Adrenal gland (tissue), 19 donors: Measurements from ENCODE around the gene NSUN6. TPM values are rescaled to one million over a fixed set of nuclear protein-coding genes. Genes with fewer than 3 reads are reported as not detected.

Experiments
- DNase-seq, 7 donors: peaks; one replicate each; pipeline ENCODE4 v3.0.0-alpha.2; 2019 to 2020
- H3K27ac ChIP-seq, 5 donors: fragments of 200-600 bp; sonication (generic) in 4 of 5; 1 replicate in 3 of 5; 2 replicates in 2 of 5; pipeline versions ENCODE4 v1.5.1 to v1.8.0; 2016 to 2020; ENCODE audit warnings: mild to moderate bottlenecking in 1 of 5
- H3K27me3 ChIP-seq: fragments of 200-600 bp; 2 replicates; pipeline ENCODE4 v1.8.0; 2021
- H3K36me3 ChIP-seq, 2 donors: fragments of 200-600 bp; replicated peaks in 1 of 2; 1 replicate in 1 of 2; 2 replicates in 1 of 2; pipeline versions ENCODE4 v1.5.1 to v1.8.0; 2018 to 2022
- H3K4me1 ChIP-seq, 2 donors: fragments of 200-600 bp; replicated peaks in 1 of 2; 1 replicate in 1 of 2; 2 replicates in 1 of 2; pipeline versions ENCODE4 v1.5.1 to v1.8.0; 2018 to 2021
- H3K4me3 ChIP-seq, 4 donors: fragments of 200-600 bp; sonication (generic) in 3 of 4; one replicate each; pipeline ENCODE4 v1.5.1; 2016 to 2018
- H3K9me3 ChIP-seq, 3 donors: fragments of 200-600 bp; sonication (generic) in 1 of 3; replicated peaks in 1 of 3; 1 replicate in 2 of 3; 2 replicates in 1 of 3; pipeline versions ENCODE4 v1.5.1 to v1.8.0; 2016 to 2021
- POLR2A ChIP-seq, 2 donors: fragments of 450-650 bp; IDR thresholded peaks; one replicate each; pipeline ENCODE4 v1.6.1; 2017; ENCODE audit warnings: antibody characterized with exemption in 2 of 2, mild to moderate bottlenecking in 2 of 2, moderate library complexity in 1 of 2
- WGBS, 4 donors: extraction: QIAGEN DNeasy Blood & Tissue Kit in 2 of 4; methylation state at CpG; one replicate each; pipeline versions ENCODE4 v1.1.5 to v1.1.7; 2013 to 2017; 5-methylcytosine and 5-hydroxymethylcytosine counted together
- intact Hi-C, 2 donors: fragments of 100-400 bp; cut with DNase I; formaldehyde crosslinking; loops; one replicate each; pipeline versions ENCODE4 v1.14.1 to v1.15.0; 2022 to 2023
- long read RNA-seq, 10 donors: library from polyadenylated mRNA in 3 of 10; unstranded in 2 of 10; stranded (forward) in 1 of 10; transcript quantifications; one replicate each; pipeline ENCODE4 v2.0.0 and lab custom pipeline, GENCODE V29; 2021 to 2026
- polyA plus RNA-seq, 3 donors: library from polyadenylated mRNA; stranded (reverse); fragments of 200-250 nt in 2 of 3; fragments of 350-450 nt in 1 of 3; fragmentation: Illumina TruSeq in 1 of 3; extraction: RNeasy Lipid Tissue Mini Kit (QIAGEN cat#74804) in 1 of 3; gene quantifications; one replicate each; pipeline ENCODE4 v1.2.3, GENCODE V29; 2013 to 2014
- total RNA-seq, 9 donors: library from RNA; depleted of rRNA in 4 of 9; stranded (reverse); fragments of >200 nt in 4 of 9; fragments of 120-200 nt in 1 of 9; fragmentation: NEBNext Ultra II Directional in 1 of 9; extraction: Animal tissue kit (Norgen Biotek cat#: 25700) in 1 of 9; gene quantifications; one replicate each; pipeline versions ENCODE4 v1.1.0 to v1.2.4, GENCODE V29; 2013 to 2023
- TF ChIP-seq, protein P1 (sequence below), 6 experiments: fragments of 450-650 bp in 4 of 6; fragments of 200-600 bp in 2 of 6; sonication (generic) in 1 of 6; IDR thresholded peaks; 1 replicate in 5 of 6; 2 replicates in 1 of 6; pipeline versions ENCODE4 v1.5.1 to v1.8.0; 2016 to 2021; ENCODE audit warnings: antibody characterized with exemption in 6 of 6, mild to moderate bottlenecking in 2 of 6, moderate library complexity in 1 of 6
- donor health status: healthy with polysubstance abuse.
- donor health status: Bipolar disorder and iron deficiency.
- donor health status: DM: yes; HTN: yes; CAD: no.
- donor health status: DM: no; HTN: no; CAD: no.
- donor health status: DM: no; HTN: no; CAD: no.
- donor health status: DM: yes; HTN: yes; CAD: no.

Gene NSUN6, protein sequence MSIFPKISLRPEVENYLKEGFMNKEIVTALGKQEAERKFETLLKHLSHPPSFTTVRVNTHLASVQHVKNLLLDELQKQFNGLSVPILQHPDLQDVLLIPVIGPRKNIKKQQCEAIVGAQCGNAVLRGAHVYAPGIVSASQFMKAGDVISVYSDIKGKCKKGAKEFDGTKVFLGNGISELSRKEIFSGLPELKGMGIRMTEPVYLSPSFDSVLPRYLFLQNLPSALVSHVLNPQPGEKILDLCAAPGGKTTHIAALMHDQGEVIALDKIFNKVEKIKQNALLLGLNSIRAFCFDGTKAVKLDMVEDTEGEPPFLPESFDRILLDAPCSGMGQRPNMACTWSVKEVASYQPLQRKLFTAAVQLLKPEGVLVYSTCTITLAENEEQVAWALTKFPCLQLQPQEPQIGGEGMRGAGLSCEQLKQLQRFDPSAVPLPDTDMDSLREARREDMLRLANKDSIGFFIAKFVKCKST
- total RNA-seq (10 to 100 TPM in 6 of 9 donors, 1 to 10 TPM in 3; 5.1 to 24.7 (median 13.7) TPM), polyA plus RNA-seq (10 to 100 TPM; 14.9 to 33.3 (median 24.7) TPM)
- long read RNA-seq, donor 1, partial matches to known transcripts, result 11 of 12 reads
- long read RNA-seq, donor 1, other reads (novel, unspliced or antisense), result 0 of 12 reads
- long read RNA-seq, donor 2, partial matches to known transcripts, result 0 of 1 reads
- long read RNA-seq, donor 2, other reads (novel, unspliced or antisense), result 0 of 1 reads
- long read RNA-seq, donor 3, partial matches to known transcripts, result 0 of 1 reads
- long read RNA-seq, donor 3, other reads (novel, unspliced or antisense), result 0 of 1 reads
- long read RNA-seq, donor 4, partial matches to known transcripts, result 0 of 6 reads
- long read RNA-seq, donor 4, other reads (novel, unspliced or antisense), result 4 of 6 reads
- long read RNA-seq, donor 5, partial matches to known transcripts, result 0 of 9 reads
- long read RNA-seq, donor 5, other reads (novel, unspliced or antisense), result 5 of 9 reads
- long read RNA-seq, donor 6, partial matches to known transcripts, result 0 of 7 reads
- long read RNA-seq, donor 6, other reads (novel, unspliced or antisense), result 6 of 7 reads
- long read RNA-seq, donor 7, result 0 reads
- long read RNA-seq, donor 8, partial matches to known transcripts, result 0 of 2 reads
- long read RNA-seq, donor 8, other reads (novel, unspliced or antisense), result 0 of 2 reads
- long read RNA-seq, donor 9, partial matches to known transcripts, result 5 of 8 reads
- long read RNA-seq, donor 9, other reads (novel, unspliced or antisense), result 0 of 8 reads
- long read RNA-seq, donor 10, result 0 reads

DNA sequence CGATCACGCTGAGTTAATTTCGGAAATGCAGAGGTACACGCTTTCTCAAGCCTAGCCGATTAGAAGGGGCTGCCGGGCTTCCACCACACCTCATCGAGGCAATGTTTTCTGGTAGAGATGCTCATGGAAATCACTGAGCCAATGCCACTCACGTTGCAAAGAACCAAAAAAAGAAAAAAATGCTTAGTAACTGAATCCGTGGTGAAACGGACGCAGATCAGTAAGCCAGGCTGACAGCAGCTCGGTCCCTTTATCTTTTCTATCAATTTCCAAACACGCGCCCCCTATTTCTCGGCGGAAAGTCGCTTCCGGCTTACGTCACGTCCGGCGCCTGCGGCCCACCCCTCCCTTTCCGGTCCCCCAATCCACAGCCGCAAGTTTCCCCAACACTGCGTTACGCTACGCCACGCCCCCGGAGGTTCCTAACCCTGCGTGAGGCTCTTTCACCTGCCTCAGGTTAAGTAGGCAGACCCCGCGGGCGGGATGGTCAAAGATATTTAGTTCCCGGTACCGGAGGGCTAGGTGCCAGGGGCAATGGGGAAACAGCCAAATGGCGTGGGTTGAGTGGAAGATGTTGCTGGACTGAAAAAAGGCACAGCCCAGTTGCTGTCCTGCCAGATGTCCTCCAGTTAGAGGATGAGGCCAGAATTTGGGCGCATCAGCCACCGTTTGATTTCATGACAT, at the start of gene NSUN6:
NSUN6 (minus strand) TSS at position 264 of the 684 bp plus-strand sequence. CDS start 384 bp downstream, outside the sequence.
- H3K27ac ChIP-seq, result peak within 1 kb of the TSS; percentile 80 to 97 (median 93)
- H3K27me3 ChIP-seq, result no peaks in the 10 kb centered on the region
- no peaks in the 10 kb centered on the region for H3K36me3 ChIP-seq
- intact Hi-C loops, result no loop called here
- DNase-seq, result peak; percentile 91 to 96 (median 93)
- TF ChIP-seq POLR2A (IDR thresholded peaks at IDR 0.05), result peak; percentile 51 to 78
- TF ChIP-seq, protein P1, sequence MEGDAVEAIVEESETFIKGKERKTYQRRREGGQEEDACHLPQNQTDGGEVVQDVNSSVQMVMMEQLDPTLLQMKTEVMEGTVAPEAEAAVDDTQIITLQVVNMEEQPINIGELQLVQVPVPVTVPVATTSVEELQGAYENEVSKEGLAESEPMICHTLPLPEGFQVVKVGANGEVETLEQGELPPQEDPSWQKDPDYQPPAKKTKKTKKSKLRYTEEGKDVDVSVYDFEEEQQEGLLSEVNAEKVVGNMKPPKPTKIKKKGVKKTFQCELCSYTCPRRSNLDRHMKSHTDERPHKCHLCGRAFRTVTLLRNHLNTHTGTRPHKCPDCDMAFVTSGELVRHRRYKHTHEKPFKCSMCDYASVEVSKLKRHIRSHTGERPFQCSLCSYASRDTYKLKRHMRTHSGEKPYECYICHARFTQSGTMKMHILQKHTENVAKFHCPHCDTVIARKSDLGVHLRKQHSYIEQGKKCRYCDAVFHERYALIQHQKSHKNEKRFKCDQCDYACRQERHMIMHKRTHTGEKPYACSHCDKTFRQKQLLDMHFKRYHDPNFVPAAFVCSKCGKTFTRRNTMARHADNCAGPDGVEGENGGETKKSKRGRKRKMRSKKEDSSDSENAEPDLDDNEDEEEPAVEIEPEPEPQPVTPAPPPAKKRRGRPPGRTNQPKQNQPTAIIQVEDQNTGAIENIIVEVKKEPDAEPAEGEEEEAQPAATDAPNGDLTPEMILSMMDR (IDR thresholded peaks at IDR 0.05), result no peak
- 0 to 1% (median 1%) methylated on average over 38 to 39 of the region's 39 CpGs for WGBS, 4 donors
- no peaks in the 10 kb centered on the region for H3K9me3 ChIP-seq
- H3K4me1 ChIP-seq, result peaks cover 17 to 18% of the 10 kb centered on the region in 2 donors
- H3K4me3 ChIP-seq, result peak within 1 kb of the TSS; percentile 60 to 96 (median 80)

GRCh38 chr10:18699849-18700840, 48.8 kb upstream of the NSUN6 start:
- no peak overlapping the region for H3K4me3 ChIP-seq
- intact Hi-C loops, result no loop called here
- H3K4me1 ChIP-seq, result no peaks in the 10 kb centered on the region
- no peaks in the 10 kb centered on the region for H3K9me3 ChIP-seq
- no peak for DNase-seq
- H3K27me3 ChIP-seq, result no peaks in the 10 kb centered on the region
- no peak overlapping the region for H3K27ac ChIP-seq
- H3K36me3 ChIP-seq, result no peaks in the 10 kb centered on the region
- TF ChIP-seq, protein P1 (IDR thresholded peaks at IDR 0.05), result no peak
- TF ChIP-seq POLR2A (IDR thresholded peaks at IDR 0.05), result no peak
- WGBS, 4 donors, result 62 to 76% (median 70%) methylated on average over 6 of the region's 6 CpGs

- Histone ChIP-seq H3K4me3 (no peak overlapping the region), H3K36me3 (no peaks in the 10 kb centered on the region), H3K27ac (no peak overlapping the region), H3K27me3 (no peaks in the 10 kb centered on the region), H3K9me3 (no peaks in the 10 kb centered on the region), H3K4me1 (no peaks in the 10 kb centered on the region)
- no peak for DNase-seq
- WGBS, 4 donors, result 79 to 90% (median 86%) methylated on average over 6 of the region's 6 CpGs
- no peak for TF ChIP-seq POLR2A (IDR thresholded peaks at IDR 0.05)
- TF ChIP-seq, protein P1 (IDR thresholded peaks at IDR 0.05), result no peak
- intact Hi-C loops, result no loop called here
Measured at GRCh38 chr10:18690541-18690940, 39.2 kb upstream of the NSUN6 start.
